SKM-1 treated with dmso at 0.1 percent for 144 hours (cell line): ENCODE measurements around the gene CLMN.

Experiments
- DNase-seq: peaks from one replicate; lab custom pipeline; 2025; ENCODE audit not compliant: unreplicated experiment; lab: John Stamatoyannopoulos, UW

The CLMN gene

DNA sequence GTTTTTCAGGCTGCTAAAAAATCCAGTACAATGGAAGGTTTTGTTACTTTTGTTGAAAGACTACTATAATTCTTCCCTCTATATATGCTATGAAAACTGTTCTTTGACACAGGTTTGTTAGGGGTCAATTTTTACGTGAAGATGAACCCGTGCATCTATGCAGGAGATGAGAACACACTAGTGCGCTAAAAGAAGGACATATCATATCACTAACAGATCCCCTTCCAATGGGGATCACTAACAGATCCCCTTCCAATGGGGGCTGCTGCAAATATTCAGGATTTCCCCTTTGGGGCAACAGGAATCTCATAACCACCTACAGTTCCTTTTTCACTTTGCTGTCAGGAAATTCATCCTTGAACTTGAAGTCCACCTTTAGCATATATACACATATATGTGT, 75.1 kb downstream of the CLMN start:
- DNase-seq: no peak

DNA sequence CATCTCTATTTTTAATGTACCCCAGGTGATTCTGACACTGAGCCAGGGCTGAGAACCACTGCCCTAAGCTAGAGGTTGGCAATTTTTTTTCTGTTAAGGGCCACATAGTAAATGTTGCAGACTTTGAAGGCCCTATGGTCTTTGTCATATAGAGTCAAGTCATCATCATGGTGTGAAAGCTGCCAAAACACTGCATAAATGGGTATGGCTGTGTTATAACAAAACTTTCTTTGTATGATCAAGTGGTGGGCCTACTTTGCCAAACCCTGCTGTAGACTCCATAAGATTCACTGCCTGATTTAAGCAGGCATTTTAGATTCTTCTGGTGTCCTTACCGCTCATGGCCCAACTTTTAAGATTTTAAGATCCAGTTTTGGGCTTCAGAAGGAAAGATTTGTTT, 76.8 kb downstream of the CLMN start:
- DNase-seq: no peak

DNA sequence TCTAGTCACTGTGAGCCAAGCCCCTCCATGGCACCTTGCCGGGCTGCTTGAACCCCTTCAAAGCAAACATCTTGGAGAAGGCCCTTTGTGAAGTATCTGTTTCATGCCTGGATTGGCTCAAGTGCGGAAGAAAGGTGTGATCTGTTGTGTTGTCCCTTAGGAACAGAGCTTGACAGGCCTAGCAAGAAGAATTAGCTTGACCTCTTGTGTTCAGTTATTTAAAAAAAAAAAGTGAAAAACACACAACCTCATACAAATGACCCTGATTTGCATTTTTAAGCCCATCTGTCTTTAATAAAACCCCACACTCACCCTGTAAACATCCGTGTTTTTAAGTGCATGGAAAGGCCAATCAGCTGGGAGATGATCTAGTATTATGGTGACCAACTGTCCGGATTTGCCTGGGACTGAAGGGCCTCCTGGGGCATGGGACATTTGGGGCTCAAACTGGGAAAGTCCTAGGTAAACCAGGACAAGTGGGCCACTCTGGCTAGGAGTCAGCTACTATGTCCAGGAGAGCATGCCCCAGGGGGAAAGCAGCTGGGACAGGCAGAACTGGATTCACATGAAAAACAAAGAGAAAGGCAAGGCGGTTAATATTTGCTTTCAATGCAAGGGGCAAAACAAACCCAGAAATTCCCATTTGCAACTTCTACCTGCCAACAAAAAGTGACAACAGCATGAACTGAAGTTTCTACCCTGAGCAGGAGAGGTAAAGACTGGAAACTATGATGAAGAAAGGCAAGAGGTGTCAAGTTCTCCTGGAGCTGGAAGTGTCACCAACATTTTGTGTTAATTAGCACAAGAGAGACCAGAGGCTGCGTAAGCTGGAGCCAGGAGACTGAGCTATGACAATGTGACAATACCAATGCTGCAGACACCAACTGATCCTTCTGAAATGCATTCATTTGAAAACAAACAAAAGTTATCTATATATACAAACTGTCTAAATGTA, 78.6 kb downstream of the CLMN start:
- no peak for DNase-seq

DNA sequence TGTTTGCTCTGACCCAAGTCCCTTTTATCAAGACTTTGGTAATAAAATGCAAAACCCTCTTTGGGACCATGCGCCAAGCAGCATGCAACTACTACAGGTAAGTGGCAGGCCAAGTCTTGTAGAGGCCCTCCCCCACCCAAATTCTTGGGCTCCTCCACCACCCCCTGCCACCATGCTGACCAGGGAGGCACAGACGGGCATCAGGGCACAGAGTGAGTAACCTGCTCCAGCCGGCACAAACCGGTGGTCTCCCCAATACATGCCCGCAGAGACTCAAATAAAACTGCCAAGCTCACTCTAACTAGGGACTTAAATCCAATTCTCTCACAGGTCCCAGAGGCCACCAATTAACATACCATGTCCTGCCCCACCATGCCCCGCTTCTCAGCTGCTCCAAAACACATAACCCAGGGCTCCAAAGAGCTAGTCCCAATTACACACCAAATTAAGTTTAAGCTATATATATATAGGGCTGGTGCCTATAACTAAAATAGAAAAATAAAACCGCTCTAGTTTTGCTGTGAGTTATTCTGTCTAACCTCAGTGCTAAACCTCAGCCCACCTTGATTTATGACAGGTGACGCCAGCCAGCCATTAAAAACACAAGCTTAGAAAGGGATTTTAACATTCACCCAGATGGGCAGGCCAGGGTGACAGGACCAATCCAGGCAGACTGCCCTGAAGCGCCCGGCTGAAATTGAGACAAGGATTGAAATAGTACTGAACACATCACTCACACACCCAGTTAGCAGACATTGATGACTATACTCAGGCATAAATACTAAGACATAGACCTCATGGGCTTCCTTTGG, 81.0 kb downstream of the CLMN start:
- DNase-seq: no peak

DNA sequence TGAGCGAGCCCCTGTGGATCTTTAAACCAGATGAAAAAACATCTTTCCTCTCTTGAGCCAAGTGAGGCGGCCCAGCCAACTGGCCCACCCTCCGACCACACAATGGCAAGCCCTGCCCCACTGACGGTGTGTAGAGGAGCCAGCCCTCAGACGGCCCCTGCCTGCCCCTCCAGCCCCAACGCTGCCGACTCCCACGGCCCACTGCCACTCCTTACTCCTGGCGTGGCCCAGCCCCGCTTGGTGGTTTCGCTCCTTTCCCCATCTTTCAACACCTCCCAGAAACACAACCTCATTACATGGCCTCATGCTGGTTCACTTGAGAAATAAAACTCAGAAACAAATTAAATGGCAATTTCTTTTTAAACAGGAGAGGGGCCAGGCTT, 81.8 kb downstream of the CLMN start:
- no peak for DNase-seq

DNA sequence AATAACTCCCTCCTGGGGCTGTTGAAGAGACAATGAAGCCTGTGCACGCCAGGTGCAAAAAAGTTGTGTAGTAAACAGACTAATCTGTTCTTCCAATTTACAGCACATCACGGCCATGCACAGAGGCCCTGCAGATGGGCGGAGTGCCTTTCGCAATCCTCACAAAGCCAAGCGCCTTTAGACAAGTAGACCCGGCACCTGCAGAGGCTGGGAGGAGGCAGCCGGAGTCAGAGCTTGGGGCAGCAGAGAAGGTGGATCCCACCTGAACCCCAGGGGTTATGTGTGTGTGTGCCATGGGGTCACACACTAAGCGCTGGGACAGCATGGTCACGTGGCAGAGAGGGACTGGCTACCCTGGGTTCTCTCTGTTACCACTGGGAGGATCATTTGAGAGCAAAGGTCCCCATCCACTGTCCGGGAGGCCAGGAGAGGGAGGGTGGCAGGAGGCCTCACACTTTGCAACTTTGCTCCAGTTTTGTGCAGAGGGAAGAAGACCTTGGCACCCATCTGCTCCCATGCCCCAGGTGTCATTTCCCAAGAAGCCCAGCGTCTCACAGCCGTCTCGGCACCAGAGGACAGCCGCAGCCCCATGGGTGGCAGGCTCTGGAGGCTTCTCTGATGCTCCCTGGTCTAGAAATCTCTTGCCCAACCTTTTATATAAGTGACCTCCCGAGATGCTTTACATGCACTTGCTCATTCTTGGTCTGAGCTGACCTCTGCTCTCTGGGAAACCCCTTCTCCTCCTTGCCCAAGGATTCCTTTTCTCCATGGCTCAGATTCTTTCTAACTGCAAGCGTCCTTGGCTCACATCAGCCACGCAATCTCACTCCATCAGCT, 82.4 kb downstream of the CLMN start:
- no peak for DNase-seq

DNA sequence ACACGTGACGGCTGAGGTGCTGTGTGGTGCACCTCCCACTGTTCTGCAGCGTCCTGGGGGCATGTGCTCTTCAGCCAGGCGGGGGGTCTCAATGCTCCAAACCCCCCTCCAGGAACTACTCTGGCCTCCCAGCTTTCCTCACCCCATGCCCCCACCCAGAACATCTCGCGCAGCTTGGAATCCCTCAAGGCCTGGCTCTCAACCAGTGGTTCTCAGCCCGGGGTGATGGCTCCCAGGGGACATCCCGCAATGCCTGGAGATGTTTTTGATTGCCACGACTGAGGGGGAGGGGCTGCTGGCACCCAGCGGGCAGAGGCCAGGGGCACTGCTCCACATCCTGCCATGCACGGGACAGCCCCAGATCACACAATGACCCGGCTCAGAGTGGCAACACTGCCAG, 83.5 kb downstream of the CLMN start:
- no peak for DNase-seq

DNA sequence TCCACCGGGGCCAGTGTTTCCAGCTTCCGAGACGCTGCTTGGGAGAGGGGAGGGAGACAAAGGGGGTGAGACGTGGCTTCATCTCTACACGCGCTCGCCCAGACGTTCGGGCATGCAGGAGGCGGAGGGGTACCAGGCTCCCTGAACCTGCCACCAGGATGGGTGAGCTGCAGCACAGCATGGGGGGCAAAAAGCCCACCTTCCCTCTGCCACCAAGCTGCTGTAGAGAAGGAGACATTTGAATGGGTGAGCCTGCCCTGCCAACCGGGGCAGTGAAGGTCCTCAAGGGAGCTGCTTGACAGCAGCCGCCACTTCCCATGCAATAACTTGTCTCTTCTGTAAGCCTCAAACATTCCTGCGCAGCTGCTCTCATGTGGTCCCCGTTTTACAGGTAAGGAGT, 83.9 kb downstream of the CLMN start:
- DNase-seq: no peak

DNA sequence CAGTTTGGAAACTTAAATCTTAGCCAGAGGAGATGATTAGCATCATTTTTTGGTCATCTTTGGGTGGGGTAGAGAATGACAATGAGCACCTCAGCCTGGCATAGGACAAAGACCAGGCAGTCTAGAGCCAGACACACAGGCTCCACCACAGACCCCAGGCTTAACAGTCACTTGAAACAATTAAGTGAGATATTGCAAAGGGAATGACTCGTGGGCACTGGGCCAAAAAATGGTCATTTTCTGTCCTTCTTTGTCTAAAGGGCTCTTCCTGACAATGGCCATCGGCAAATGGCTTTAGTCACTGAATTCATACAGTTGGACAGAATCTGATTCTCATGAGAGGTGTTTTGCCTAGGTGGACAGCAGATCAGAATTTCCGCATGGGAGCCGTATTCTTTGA, 84.4 kb downstream of the CLMN start:
- DNase-seq: no peak

DNA sequence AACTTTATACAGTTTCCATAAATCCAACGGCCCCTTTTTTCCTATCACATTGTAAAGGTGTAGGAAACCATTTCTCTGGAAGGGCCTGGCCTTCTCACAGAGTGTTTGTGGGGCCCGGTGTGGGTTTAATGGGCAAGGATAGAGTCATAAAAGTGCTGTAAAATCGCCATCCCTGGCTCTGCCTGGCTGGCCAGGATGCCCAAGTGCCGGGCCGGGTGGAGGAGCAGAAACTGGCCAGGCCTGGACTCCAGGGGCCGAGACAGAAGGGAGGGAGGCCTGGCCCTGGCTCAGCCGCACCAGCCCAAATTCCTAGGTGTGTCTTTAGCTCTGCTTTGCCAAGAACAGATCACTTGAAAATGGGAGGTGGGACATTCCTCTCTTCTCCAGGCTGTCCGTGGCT, 85.3 kb downstream of the CLMN start:
- no peak for DNase-seq

DNA sequence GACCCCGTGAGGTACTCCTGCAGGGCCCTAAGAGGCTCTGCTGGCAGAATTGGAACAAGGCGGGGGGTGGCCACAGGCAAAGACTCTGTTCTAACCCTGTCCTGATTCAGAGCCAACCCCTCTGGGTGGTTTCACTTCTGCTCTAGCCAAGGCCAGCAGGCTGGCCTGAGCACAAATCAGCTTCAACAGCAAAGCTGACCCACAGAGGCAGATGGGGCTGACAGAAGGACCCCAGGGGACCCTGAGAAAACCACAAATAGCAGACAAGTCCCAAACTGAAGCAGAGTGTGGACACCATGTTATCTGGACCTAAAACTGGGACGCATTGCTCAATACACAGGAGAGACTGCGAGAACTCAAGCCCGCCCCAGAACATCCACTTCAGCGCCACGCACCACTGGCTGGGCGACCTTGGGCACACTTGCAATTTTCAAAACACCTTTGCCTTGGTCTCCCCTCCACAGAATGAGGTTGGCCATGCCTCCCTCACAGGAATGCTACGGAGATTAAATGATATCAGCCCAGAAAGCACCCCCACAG, 85.9 kb downstream of the CLMN start:
- no peak for DNase-seq

DNA sequence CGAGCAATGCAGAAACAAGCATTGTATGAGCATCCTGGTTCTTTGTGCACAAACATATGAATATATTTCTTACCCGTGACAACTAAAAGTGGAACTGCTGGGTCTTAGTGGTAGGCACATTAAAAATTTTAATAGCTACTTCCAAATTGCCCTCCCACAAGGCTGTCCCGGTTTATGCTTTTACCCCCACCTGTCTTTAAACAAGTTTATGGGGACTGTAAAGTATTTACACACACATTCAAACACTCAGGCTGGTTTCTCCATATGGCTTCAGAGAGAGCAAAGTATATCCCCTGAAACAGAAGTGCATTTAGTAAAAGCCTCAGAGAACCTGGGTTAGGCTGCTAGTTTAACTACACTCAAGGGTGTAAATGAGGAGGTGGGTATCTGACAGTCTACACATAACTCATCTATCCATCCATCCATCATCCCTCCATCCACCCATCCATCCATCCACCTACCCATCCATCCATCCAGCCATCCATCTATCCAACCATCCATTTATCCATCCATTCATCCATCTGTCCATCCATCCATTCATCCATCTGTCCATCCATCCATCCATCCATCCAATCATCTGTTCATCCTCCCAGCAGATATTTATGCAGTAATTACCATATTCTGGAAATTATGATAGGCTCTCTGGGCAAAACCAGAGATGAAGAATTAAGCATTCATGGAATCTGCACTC, 86.7 kb downstream of the CLMN start:
- DNase-seq: no peak

DNA sequence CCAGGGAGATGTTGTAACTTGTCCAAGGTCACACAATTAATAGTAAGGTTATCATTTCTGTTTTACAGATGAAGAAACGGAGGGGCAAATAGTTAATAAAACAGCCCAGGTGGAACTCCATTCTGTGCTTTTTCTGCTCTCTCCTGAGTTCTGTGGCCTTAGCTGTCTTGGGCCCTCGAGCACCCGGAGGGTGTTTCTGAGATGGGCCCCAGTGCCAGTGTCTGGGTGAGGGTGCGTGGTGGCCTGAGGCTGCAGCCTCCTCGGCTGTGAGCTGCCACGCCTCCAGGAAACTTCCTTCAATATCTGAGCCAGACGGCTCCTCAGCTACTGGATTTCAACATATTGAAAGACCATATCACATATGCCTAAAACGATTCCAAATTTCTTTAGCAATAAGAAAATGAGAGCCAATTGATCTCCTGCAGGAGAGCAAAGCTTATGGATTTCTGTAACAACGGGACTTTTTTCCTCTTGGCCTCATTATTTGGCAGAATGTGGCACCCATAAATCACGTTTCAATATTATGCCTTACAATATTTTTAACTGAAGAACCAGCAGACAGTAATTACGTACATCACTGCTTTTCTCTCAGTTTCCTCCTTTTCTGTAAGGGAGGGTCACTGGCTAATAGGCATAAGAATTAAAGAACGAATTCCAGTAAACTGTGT, 87.6 kb downstream of the CLMN start:
- no peak for DNase-seq

DNA sequence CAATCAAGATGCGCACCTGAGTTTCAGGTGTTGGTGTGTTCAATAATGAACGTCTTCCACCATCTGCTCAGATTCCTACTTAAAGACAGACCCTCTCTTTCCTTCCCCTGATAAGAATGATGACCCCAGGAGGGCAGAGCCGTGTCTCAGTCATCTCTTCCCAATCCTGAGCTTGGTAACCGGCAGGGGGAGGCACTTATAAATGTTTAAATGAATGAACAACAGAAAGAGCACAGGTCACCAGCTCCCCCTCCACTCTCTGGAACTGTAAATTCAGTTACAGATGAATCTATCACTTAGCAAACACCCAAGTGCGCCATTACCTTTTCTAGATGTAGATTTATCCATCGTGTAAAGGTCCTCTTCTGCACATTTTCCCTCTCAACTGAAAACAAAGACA, 90.0 kb downstream of the CLMN start:
- no peak for DNase-seq

DNA sequence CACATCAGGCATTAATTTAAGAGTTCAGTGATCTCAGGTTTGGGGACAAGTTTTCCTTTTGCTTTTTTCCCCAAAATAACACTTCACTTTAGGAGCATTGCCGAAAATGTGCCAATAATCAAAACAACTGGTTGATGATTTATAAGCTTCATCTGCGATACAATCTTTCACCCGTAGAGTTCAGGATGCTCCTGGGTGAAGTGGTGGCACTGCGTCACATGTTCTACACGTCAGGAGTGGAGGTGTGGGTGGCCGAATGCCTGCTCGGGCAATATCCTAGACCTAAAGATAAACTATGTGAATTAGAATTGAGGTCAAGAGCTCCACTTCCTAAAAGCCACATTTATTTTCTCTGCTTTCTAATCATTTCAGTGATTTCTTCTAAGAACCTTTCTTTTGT, 91.5 kb downstream of the CLMN start:
- DNase-seq: no peak

DNA sequence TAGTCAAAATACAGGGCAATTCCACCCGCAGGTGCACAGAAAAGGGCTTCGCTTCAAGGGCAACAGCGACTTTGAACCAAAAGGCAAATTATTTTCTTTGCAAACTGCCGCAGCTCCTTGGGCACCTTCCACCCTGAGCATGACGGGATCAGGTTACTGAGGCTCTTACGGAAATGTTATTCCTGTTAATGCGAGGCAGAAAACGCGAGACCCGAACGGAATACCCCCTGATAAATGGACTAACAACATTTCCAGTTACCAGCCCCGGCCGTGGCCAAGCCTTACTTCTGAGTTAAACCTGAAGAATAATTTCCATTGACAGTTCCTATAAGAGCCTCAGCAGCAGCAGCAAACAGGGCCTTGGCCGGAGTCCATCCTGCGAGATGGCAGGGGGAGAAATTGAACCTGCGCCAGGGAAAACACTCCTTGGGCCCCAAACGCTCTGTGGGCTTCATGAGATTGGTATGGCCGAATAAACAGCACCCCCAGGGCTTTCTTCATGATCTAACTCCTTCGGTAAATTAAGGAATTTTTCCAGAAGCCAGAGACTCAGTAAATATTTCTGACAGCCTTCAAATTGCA, 92.3 kb downstream of the CLMN start:
- DNase-seq: no peak

DNA sequence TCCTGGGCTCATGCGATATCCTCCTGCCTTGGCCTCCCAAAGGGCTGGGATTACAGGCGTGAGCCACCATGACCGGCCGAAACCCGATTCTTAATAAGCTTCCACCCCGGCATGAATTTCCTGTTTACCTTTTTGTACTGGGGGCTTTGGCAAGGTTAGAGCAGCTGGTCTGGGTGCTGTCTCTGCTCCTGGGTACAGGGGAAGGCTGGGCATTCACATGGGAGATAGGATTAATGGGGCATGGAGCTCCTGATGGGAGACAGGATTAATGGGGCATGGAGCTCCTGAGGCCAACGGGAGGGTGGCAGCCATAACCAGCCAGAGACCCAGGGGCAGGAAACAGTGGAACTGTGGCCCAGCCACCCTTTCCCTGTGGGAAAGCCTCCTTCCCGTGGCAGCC, 92.9 kb downstream of the CLMN start:
- DNase-seq: no peak

DNA sequence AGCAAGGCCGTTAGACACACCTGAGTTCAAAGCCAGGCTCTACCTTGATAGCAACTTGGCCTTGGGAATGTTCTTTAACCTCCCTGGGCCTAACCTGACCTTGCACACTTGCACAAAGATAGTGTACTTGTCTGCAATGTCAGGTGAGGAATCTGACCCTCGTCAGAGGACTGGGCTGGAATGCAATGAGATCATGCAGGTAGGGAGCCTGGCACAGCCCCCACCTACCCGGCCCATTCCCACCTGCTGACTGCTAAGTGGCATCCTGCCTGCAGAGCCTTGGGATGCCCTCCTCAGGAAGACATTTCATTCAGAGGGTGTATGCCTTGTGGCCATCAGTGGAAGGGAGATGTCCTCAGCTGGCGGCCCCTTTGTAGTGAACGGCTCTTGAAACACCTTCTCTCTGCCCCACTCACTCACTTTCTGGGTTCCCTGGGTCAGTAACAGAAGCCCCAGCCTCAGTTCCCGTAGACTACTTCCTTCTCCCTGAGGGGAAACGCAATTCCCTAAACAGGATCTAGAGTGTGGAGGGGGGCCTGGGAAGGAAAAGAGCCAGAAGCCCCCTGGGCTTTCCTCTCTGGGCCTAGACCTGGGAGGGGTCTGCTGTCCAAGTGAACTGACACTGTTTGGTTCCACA, 94.3 kb downstream of the CLMN start:
- no peak for DNase-seq

DNA sequence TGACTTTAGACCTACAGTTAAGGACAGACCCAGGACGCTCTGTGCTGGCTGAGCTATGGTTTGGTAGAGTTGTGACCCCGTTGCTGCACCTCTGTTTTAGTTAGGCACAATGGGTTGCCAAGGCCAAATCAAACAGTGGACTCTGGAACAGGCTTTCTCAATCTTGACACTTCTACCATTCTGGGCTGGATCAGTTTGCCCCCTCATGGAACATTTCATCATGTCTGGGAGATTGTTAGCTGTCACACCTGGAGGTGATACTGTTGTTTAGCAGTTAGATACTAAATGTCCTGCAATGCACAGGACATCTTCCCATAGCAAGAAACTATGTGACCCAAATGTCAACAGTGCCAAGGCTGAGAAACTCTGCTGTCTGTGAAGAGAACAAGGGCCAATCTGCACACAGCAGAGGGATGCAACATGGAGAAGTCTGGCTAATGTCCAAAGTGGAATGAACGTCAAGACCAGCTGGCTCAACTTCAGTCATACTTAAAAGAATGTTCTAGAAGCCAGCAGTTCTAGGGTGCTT, 96.8 kb downstream of the CLMN start:
- DNase-seq: no peak
